T-helper 9 cell (primary cell): ENCODE measurements around the gene OBSL1.
A peak's percentile ranks its signal among the peaks of the same experiment; 100 is the strongest.

Experiments
- DNase-seq: peaks from one replicate; pipeline ENCODE4 v3.0.0-alpha.2; 2020

The OBSL1 gene

DNA sequence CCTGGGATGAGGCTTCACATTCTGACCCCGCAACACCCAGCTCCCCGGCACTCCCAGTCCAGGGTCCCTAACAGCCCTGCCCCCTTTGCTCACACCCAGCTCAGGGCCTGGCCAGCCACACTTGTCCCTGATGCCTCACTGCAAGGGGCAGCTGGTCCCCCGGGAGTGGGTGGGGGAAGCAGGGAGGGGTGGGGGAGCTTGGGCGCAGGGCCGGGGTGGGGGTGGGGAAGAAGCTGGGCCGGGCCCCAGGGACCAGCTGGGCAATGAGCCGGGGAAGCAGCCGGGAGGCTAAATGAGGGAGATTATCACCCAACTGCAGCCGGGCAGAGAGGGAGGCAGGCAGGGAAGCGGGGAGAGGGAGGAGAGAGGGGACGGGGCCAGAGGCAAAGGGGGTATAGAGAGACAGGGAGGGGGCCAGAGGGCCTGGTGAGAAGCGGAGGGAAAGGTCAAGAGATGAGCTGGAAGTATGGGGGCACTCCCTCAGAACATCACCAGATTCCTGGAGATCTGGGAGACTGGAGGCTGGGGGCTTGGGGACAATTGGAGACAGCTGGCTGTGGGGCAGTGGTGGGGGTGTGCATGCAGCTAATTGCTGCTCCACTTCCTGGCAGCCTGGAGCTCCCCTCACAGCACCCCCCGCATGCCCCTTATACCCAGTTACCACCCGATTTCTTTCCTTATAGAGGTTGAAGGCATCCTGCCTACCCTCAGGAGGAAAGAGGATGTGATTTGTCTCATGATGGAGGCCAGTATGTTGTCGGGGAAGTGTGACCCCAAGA lies 59.6 kb downstream of the OBSL1 start:
- DNase-seq = no peak

DNA sequence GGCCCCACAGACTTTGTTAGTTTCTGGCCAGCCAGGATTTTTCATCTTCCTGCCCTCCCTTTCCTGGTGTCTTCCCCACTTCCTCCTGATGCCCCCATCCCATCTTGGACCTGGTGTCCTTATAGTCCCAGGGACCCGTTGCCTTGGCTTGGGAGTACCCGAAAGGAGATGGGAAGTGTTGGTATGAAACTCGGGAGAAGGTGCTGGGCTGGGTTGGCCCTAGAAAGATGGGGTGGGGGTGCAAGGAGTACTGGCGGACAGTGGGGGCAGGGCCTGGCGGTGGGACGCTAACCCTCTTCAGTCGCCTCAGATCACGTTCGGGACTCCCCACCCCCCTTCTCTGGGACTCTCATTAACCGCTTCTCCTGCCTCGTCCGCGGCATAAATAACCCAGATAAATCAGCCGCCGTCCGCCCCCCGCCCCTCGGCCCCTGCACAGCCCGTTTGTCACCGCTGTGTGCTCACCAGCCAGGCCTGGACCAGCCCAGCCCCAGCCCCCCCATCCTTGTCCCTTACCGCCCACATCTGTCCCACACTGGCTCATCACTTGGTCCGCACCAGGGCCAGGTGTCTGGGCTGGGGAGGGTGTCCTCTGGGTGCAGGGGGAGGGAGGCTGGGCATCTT lies 60.7 kb downstream of the OBSL1 start:
- DNase-seq = no peak

GRCh38 chr2:219509780-219510511 lies 61.4 kb downstream of the OBSL1 start:
- peak; percentile 44 for DNase-seq

GRCh38 chr2:219508971-219509779 lies 62.2 kb downstream of the OBSL1 start:
- DNase-seq = no peak

GRCh38 chr2:219508444-219508734 lies 63.0 kb downstream of the OBSL1 start:
- DNase-seq = no peak

DNA sequence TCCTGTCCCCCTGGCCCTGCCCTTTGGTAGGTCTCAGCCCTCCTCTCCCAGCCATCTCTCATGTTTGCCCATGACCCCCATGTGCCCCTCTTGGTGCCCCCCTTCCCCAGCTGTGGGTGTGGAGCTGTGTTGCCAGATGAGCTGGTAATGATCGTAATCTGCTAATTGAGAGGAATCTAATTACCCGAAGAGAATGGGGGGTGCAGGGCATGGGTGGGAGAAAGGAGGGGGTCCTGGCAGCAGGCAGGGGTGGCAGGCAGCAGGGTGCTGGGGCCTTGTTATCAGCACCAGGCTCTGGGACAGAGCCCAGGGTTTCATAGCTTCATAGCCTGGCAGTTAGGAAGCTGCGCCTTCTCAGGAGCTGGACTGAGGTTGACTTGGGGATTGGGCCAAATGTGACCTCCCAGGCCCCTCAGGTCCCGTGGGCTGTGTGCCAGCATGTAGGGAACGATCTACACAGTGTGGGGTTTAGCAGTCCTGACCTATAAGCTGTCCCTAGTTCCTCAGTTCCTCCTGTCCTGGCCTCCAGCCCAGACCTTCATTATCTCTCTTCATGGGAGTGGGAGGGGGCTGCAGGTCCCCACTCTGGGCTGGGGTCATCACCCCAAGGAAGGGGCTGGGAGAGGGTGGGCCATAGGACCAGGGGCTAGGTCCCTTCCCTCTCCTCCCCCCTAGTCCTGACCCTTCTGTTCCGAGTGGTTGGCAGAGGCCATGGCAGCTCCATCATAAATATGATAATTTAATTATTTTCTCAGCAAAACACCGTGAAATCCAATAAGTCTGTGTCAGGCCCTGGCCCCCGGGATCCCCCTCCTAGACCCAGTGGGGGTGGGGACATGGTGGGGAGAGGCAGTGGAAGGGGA lies 63.5 kb downstream of the OBSL1 start:
- DNase-seq = no peak

GRCh38 chr2:219506802-219507526 lies 64.4 kb downstream of the OBSL1 start:
- DNase-seq = no peak

- no peak for DNase-seq
Observed at GRCh38 chr2:219506153-219506801, 65.1 kb downstream of the OBSL1 start.

DNA sequence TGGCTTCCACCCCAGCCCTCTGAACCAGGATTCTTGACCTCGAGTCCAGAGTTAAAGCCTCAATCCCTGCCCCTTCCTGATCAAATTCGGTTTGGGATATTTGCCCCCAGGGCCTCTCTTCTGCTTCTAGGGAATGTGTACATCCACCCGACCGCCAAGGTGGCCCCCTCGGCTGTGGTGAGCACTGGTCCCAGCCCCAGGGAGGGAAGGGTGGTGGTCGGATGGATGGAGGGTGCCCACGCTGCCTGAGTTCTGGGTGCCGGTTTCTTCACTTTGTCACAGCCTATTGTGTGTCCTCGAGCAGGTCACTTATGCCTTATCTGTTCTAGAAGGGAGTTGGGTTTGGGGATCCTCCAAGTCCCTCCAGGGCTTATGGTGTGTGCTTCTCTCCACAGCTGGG lies 65.8 kb downstream of the OBSL1 start:
- no peak for DNase-seq

GRCh38 chr2:219502618-219503017 lies 68.7 kb downstream of the OBSL1 start:
- no peak for DNase-seq

DNA sequence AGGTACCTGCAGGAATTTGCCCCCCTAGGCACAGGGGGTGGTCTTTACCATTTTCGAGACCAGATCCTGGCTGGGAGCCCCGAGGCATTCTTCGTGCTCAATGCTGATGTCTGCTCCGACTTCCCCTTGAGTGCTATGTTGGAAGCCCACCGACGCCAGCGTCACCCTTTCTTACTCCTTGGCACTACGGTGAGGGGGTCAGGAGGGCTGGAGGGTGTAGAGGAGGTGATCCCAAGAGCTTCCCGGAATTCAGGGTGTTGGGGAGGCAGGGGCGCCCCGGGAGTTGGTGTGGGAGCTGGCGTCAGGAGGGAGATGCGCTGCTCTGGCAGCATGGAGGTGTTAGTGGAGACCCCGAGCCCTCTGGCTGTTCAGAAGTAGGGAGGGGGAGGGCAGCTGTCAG lies 69.5 kb downstream of the OBSL1 start:
- no peak for DNase-seq
